Measurements from ENCODE around the gene FBXO31. TPM values are rescaled to one million over a fixed set of nuclear protein-coding genes. Genes with fewer than 3 reads are reported as not detected.

The FBXO31 gene
- 10 to 100 TPM in 11 of 12 donors, not detected in 1; 21.0 to 28.1 (median 24.9) TPM for polyA plus RNA-seq (ENCODE audit: insufficient read length in 12 of 12)
- long read RNA-seq, donor 1: 0 reads
- long read RNA-seq, donor 2, full-length matches to known transcripts: 1 of 1 reads
- long read RNA-seq, donor 2, partial matches to known transcripts: 0 of 1 reads
- long read RNA-seq, donor 2, other reads (novel, unspliced or antisense): 0 of 1 reads
- long read RNA-seq, donor 3, full-length matches to known transcripts: 3 of 3 reads
- long read RNA-seq, donor 3, partial matches to known transcripts: 0 of 3 reads
- long read RNA-seq, donor 3, other reads (novel, unspliced or antisense): 0 of 3 reads
- long read RNA-seq, donor 4, full-length matches to known transcripts: 1 of 1 reads
- long read RNA-seq, donor 4, partial matches to known transcripts: 0 of 1 reads
- long read RNA-seq, donor 4, other reads (novel, unspliced or antisense): 0 of 1 reads
- long read RNA-seq, donor 5, full-length matches to known transcripts: 2 of 2 reads
- long read RNA-seq, donor 5, partial matches to known transcripts: 0 of 2 reads
- long read RNA-seq, donor 5, other reads (novel, unspliced or antisense): 0 of 2 reads
- long read RNA-seq, donor 6: 0 reads
- long read RNA-seq, donor 7, partial matches to known transcripts: 0 of 1 reads
- long read RNA-seq, donor 7, other reads (novel, unspliced or antisense): 0 of 1 reads
- long read RNA-seq, donor 8, full-length matches to known transcripts: 5 of 5 reads
- long read RNA-seq, donor 8, partial matches to known transcripts: 0 of 5 reads
- long read RNA-seq, donor 8, other reads (novel, unspliced or antisense): 0 of 5 reads
- long read RNA-seq, donor 9: 0 reads
- long read RNA-seq, donor 10, full-length matches to known transcripts: 2 of 2 reads
- long read RNA-seq, donor 10, partial matches to known transcripts: 0 of 2 reads
- long read RNA-seq, donor 10, other reads (novel, unspliced or antisense): 0 of 2 reads
- long read RNA-seq, donor 11, full-length matches to known transcripts: 2 of 2 reads
- long read RNA-seq, donor 11, partial matches to known transcripts: 0 of 2 reads
- long read RNA-seq, donor 11, other reads (novel, unspliced or antisense): 0 of 2 reads

- DNase-seq: peak; percentile 94
Observed at GRCh38 chr16:87383505-87384161, at the start of gene FBXO31. Gene FBXO31 (minus strand): TSS chr16:87383776. CDS start chr16:87383744, 32 bp downstream.

- no peak for DNase-seq
Observed at GRCh38 chr16:87432330-87432915, 48.8 kb upstream of the FBXO31 start.

- no peak for DNase-seq
Observed at GRCh38 chr16:87431926-87432325, 48.4 kb upstream of the FBXO31 start.

- no peak for DNase-seq
Observed at GRCh38 chr16:87426423-87427215, 43.0 kb upstream of the FBXO31 start.

GRCh38 chr16:87425941-87426340, 42.4 kb upstream of the FBXO31 start:
- no peak for DNase-seq

GRCh38 chr16:87424266-87424665, 40.7 kb upstream of the FBXO31 start:
- DNase-seq: no peak

GRCh38 chr16:87423429-87423828, 39.9 kb upstream of the FBXO31 start:
- no peak for DNase-seq

GRCh38 chr16:87422106-87422505, 38.5 kb upstream of the FBXO31 start:
- DNase-seq: no peak

- no peak for DNase-seq
Observed at GRCh38 chr16:87421003-87421912, 37.7 kb upstream of the FBXO31 start.

GRCh38 chr16:87420026-87421002, 36.7 kb upstream of the FBXO31 start:
- peak; percentile 36 for DNase-seq

GRCh38 chr16:87418644-87419043, 35.1 kb upstream of the FBXO31 start:
- no peak for DNase-seq

GRCh38 chr16:87418216-87418615, 34.6 kb upstream of the FBXO31 start:
- no peak for DNase-seq

GRCh38 chr16:87417528-87417910, 33.9 kb upstream of the FBXO31 start:
- DNase-seq: no peak

GRCh38 chr16:87416826-87417527, 33.4 kb upstream of the FBXO31 start:
- peak; percentile 41 for DNase-seq

GRCh38 chr16:87415441-87415840, 31.9 kb upstream of the FBXO31 start:
- no peak for DNase-seq

- DNase-seq: no peak
Observed at GRCh38 chr16:87414251-87414680, 30.7 kb upstream of the FBXO31 start.

- no peak for DNase-seq
Observed at GRCh38 chr16:87412996-87413421, 29.4 kb upstream of the FBXO31 start.
